ENCODE results near the gene ARFGAP3.

DNA sequence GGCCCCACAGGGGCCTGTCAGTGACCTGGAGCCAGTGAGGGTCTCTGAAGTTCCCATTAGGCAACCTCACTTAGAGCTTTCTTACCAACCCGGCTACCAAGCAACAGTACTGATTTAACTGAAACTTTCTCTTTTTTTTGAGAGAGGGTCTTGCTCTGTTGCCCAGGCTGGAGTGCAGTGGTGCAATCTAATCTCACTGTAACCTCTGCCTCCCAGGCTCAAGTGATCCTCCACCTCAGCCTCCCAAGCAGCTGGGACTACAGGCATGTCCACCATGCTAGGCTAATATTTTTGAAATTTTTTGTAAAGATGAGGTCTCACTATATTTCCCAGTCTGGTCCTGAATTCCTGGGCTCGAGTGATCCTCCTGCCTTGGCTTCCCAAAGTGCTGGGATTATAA is 42.5 kb downstream of the ARFGAP3 start:
- TF ChIP-seq, protein P1, sequence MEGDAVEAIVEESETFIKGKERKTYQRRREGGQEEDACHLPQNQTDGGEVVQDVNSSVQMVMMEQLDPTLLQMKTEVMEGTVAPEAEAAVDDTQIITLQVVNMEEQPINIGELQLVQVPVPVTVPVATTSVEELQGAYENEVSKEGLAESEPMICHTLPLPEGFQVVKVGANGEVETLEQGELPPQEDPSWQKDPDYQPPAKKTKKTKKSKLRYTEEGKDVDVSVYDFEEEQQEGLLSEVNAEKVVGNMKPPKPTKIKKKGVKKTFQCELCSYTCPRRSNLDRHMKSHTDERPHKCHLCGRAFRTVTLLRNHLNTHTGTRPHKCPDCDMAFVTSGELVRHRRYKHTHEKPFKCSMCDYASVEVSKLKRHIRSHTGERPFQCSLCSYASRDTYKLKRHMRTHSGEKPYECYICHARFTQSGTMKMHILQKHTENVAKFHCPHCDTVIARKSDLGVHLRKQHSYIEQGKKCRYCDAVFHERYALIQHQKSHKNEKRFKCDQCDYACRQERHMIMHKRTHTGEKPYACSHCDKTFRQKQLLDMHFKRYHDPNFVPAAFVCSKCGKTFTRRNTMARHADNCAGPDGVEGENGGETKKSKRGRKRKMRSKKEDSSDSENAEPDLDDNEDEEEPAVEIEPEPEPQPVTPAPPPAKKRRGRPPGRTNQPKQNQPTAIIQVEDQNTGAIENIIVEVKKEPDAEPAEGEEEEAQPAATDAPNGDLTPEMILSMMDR (conservative IDR thresholded peaks at IDR 0.05 in 1 of 2, IDR thresholded peaks at IDR 0.05 in 1 of 2; ENCODE audit: extremely low read depth in 1 of 2, insufficient read depth in 1 of 2, low read depth in 1 of 2, low read length in 2 of 2) = no peak
- TF ChIP-seq EZH2 (IDR thresholded peaks at IDR 0.05; ENCODE audit: borderline replicate concordance, low read length) = no peak
